ENCODE results near the gene IL1A. TPM values are rescaled to one million over a fixed set of nuclear protein-coding genes. Genes with fewer than 3 reads are reported as not detected.

Gene IL1A
- total and polyA plus RNA-seq, 9 of the 15 experiments (the other 6 are each of a cell fraction or from before 2014, with no cell fraction given): 0.03 to 0.27 (median 0.14) TPM; not detected in 2

- TF ChIP-seq TFAP4 (CRISPR knock-in tag; IDR thresholded peaks at IDR 0.05; ENCODE audit: borderline replicate concordance) (peak; percentile 31; the same call in 1 of the 2 replicates), THRAP3 (IDR thresholded peaks at IDR 0.05; ENCODE audit: borderline replicate concordance) (no peak), POLR2AphosphoS5 (IDR thresholded peaks at IDR 0.05; ENCODE audit: control insufficient read depth, insufficient read depth, low read depth, low read length) (no peak), PHTF2 (CRISPR knock-in tag; IDR thresholded peaks at IDR 0.05) (no peak), HINFP (tag; conservative IDR thresholded peaks at IDR 0.05; ENCODE audit: low read depth) (no peak), ZFX (CRISPR knock-in tag; IDR thresholded peaks at IDR 0.05) (peak; percentile 29; the same call in 1 of the 2 replicates), SMAD4 (CRISPR knock-in tag; conservative IDR thresholded peaks at IDR 0.05) (peak; percentile 50; the same call in 1 of the 2 replicates), RBFOX2 (IDR thresholded peaks at IDR 0.05; ENCODE audit: low read depth, low read length) (0 out of 2 replicates have a peak, but pooled peaks have one; percentile 2), SMC3 (conservative IDR thresholded peaks at IDR 0.05; ENCODE audit: insufficient read depth, low read depth, low read length) (no peak), ZNF395 (CRISPR knock-in tag; IDR thresholded peaks at IDR 0.05) (0 out of 2 replicates have a peak, but pooled peaks have one; percentile 56), ZNF561 (CRISPR knock-in tag; conservative IDR thresholded peaks at IDR 0.05) (0 out of 2 replicates have a peak, but pooled peaks have one; percentile 6), SOX6 (IDR thresholded peaks at IDR 0.05) (no peak), UBTF (IDR thresholded peaks at IDR 0.05; ENCODE audit: borderline replicate concordance in 1 of 2, low read depth in 2 of 2, low read length in 2 of 2) (0 out of 4 replicates have a peak, but pooled peaks of 1 of the 2 experiments have one; percentile 12), ZBTB26 (CRISPR knock-in tag; IDR thresholded peaks at IDR 0.05) (no peak), ETS1 (conservative IDR thresholded peaks at IDR 0.05; ENCODE audit: control insufficient read depth, low read depth, low read length) (peak; percentile 52; the same call in 1 of the 2 replicates), NCOA2 (IDR thresholded peaks at IDR 0.05; ENCODE audit: partially characterized antibody in 2 of 2) (no peak), TRIM28 (IDR thresholded peaks at IDR 0.05) (no peak)
Observed at GRCh38 chr2:112727276-112728028, 56.8 kb downstream of the IL1A start (continued).

All from K562 (cell line).